Loucy (cell line): ENCODE data around the gene MECR.

Experiments
- CTCF ChIP-seq: fragments of 200-600 bp; sonication (generic); conservative IDR thresholded peaks from 2 replicates; pipeline ENCODE4 v1.5.1; 2014; ENCODE audit warnings: mild to moderate bottlenecking, antibody characterized with exemption, low read length
- EZH2phosphoT487 ChIP-seq: fragments of 200-600 bp; IDR thresholded peaks from 2 replicates; pipeline ENCODE4 v1.6.1; 2018; ENCODE audit warnings: antibody characterized with exemption, mild to moderate bottlenecking, moderate library complexity, borderline replicate concordance

- TF ChIP-seq EZH2phosphoT487 = no peak
- TF ChIP-seq CTCF = no peak
Observed at GRCh38 chr1:29230204-29230552, 556 bp downstream of the MECR start.
